ENCODE measurements around the gene ROBO1.
"Not testable (repeated sequence)": the region's sequence is repeated elsewhere in the genome, so short reads cannot be mapped to it uniquely, and the experiment has no call there.

Gene ROBO1

GRCh38 chr3:79551321-79551892 is 216.4 kb downstream of the ROBO1 start:
- no peak for DNase-seq (ENCODE audit: low read depth)

DNA sequence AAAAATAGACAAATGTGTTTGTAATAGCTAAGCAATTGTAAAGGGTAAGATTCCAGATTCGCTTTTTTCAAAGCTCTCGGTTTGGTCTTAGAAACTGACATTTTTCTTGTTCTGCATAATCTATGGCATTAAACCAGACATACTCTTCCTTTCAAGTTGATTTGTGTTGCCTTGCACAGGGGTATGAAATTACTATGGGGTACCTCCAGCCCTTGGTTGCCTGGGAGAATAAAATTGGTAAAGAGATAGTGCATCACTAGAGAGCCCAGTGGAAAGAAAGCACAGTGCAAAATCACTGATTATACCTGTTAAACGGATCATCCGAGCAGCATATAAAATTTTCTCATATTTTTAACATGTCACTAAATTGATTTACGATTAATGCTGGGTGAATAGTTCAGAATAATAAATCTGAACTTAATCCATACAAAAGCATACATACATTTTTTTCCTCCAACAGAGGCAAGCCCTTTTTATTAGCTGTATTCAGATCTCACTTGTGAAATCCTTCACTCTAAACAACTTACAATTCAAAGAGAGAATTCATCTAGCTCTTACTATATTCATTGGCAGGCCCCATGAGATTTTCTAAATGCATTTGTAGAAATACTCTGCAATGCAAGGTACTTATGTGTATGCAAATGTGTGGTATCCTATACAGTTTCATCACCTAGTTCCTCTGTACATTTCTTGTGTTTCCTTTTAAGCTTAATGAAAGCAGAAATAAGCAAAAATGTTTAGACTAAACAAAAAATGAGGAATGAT is 224.4 kb downstream of the ROBO1 start:
- no peak for DNase-seq (ENCODE audit: low read depth)

DNA sequence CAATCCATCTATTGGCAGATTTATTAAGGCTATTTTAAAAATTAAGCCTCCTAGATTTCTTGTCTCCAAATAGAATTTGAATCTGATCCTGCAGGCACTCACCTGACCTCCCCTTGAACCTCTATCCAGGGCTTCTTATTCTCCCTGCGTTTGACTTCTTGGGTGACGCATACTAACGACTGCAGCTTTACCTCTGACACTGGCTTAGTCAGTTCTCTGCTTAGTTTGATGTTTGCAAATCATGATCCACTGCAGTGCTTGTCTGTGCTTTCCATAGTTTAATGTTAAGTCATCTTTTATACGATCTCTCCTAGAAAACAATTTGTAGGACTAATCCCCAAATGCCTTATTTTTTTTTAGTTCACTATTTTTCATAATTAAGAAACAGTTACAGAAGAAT is 233.1 kb downstream of the ROBO1 start:
- no peak for DNase-seq (ENCODE audit: low read depth)

- no peak for DNase-seq (ENCODE audit: low read depth)
These were observed 236.1 kb downstream of the ROBO1 start for GRCh38 chr3:79531566-79532295.

GRCh38 chr3:79521221-79521848 is 246.5 kb downstream of the ROBO1 start:
- no peak for DNase-seq (ENCODE audit: low read depth)

DNA sequence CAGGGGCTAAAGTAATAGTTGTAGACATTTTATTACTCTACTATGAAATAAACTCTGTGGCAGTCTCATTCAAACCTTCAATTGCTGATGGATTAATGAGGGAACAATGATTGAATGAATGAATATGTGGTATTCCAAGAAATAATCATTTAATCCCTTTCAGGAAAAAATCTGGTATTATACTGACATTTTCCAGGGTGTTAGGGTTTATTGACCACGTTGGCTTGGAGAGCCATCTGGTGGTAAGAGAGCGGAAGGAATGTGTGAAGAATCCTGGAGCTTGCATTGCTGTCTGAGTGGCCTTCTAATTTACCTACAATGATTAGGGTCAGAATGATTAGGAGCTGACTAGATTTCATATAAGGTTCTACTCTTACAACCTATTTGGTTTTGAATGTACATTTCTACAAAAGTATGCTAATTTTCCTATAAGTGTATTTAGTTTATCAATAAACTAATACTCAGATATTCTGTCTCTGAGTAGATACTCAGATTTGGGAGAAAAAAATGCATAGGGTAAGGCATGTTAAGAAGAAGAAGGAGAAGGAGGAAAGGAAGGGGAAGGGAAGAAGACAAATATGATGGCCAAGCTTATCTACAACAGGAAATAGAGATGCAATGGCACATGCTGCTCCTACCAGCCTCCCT is 249.9 kb downstream of the ROBO1 start:
- DNase-seq (ENCODE audit: low read depth) = no peak

GRCh38 chr3:79516795-79517194 is 251.0 kb downstream of the ROBO1 start:
- no peak for DNase-seq (ENCODE audit: low read depth)

DNA sequence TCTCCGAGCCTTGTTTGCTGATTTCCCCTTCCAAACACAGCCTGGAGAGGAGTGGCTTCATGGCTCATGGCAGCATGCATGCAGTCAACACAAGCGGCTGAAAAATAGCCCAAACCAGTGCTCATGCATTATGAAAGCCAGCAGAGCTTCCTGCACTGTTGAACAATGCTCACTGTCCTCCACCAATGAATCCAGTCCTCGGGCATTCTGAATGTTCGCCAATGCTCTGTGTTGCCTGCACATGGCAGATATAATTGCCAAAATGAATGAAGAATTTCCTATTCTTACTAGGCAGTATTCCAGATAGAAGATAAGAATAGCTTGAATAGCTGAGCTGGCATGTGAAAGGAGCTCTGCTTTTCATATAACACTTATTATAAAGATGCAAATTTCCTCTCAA is 252.7 kb downstream of the ROBO1 start:
- no peak for DNase-seq (ENCODE audit: low read depth)

DNA sequence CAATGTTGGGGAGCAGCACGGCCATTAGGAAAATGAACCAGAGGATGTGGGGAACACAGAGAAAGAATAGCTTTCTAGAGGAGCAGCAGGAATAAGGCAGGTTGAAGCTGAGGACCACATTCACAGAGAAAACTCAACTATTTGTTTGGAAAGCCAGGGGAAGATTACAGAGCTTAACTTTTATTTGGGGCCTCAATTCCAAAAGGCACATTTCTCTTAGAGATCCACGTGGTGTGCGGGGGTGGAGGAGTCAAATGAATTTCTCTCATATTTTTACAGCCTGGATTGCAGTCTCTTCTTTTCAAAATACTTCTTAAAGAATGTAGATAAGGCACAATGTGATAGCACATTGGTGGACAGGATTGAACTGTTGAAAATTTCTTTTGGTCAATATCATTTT is 253.7 kb downstream of the ROBO1 start:
- no peak for DNase-seq (ENCODE audit: low read depth)

DNA sequence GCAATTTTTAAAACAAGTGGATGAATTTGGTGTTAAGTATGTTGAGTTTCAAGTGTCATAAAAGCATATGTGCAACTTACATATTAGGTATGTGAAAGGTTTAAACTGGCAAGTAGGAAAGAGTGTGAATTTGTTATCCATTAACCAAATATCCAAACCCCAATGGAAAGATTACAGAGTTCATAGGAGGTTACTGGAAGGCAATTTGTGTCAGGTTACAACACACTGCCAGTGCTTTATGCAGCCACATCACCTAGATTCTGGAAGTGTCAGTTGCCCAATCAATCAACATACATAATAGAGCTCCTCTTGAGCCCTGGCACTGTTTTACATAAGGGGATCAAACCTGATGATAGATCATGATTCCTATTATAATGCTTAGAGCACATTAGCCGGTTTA is 261.0 kb downstream of the ROBO1 start:
- DNase-seq (ENCODE audit: low read depth) = no peak

GRCh38 chr3:79502216-79502681 is 265.5 kb downstream of the ROBO1 start:
- DNase-seq (ENCODE audit: low read depth) = not testable (repeated sequence)

DNA sequence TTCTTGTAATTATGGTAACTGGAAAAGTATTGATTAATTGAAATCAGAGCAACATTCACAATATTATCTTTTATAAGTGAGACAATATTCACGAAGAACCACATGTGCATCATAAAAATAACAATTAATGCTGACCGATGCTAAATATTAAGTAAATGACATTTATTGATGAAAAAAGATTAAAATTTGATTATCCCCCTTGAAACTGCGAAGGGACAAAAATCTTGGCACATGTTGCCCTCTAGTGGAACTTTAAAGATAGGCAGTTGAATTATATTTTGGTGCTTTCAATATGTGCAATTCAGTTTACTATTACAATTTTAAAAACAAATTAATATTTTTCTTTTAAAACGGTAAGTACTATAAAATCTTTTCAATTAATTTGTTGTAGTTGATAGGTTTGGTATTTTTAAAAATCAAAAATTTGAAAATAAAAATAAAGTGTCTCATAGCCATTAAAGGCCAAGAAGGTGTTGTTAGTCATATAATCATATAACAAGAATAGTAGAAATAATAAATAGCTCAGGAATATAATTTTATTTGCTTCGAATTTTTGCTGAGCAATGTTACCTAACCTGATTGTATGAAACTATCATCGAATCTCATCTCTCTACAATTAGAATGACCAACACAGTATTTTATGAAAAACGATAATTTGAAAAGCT is 270.2 kb downstream of the ROBO1 start:
- no peak for DNase-seq (ENCODE audit: low read depth)

- DNase-seq (ENCODE audit: low read depth) = no peak
These were observed 276.7 kb downstream of the ROBO1 start for GRCh38 chr3:79491029-79491641.

DNA sequence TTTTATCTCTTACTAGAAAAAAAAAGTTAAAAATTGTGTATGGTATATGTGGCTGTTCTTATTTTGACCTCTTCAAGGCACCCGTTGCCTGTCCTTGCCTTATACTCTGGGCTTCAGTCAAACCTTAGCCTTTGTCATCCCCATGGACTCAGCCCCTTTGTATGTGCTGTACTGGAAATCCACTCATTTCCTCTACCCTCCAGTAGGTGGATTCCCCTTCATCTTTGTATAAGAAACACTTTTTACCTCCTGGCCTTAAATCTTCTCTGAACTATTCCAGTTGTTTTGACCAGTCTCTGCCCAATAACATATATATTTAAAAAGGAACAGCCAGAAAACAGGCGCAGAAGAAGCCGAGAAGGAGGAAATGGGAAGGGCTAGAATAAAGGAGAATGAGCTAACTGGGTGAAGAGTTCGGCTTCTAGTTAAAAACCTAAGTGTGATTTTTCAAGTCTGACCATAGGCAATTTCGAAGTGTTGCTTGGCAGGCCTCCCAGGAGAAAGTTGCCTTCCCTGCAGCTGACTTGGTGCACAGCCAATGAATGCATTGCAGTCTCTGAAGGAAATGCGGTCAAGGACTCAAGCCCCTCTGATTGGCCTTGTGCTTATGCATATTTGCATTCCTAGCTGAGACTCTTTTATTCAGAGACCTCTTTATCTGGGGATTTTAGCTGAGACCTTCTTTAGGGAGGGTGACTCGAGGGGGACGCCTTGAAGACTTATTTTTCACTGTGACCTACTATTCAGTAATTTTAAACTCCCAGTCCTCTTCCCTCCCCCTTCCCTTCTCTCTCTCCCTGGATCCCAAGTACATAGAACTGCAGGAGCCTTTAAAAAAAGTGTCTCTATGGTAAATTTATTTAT is 277.4 kb downstream of the ROBO1 start:
- no peak for DNase-seq (ENCODE audit: low read depth)

DNA sequence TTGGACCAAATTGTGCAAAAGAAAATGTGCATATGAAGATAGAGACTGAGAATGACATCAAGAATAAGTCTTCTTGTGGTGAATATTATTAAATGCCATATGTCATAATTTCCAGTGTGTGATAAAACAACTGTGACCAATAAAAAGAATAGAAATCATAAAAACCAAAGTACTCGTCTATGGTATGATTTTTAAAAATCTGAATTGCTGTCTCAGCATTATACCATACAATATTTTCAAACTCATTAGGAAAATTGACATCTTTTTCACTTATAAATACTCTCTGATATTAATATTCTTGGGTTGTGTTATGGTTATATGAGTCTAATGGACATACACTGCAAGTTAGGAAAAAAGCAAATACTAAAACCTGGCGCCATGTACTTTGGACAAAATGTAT is 279.4 kb downstream of the ROBO1 start:
- no peak for DNase-seq (ENCODE audit: low read depth)

DNA sequence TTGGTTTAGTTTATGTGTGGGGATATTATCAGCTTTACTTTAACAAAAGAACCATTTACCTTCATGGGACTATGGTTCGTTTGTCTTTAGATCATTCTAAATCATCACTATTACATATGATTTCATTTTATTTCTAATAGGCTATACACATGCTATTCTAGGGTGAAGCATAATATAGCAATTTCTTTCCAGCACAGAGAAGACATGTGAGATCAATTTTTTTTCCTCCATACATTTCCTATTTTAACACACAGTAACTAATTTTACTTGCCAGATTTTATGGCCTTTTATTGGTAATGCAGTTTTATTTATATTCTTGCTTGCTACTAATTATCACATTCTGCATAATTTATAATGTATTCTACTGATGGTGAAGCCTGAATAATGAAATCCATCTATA is 287.1 kb downstream of the ROBO1 start:
- no peak for DNase-seq (ENCODE audit: low read depth)

DNA sequence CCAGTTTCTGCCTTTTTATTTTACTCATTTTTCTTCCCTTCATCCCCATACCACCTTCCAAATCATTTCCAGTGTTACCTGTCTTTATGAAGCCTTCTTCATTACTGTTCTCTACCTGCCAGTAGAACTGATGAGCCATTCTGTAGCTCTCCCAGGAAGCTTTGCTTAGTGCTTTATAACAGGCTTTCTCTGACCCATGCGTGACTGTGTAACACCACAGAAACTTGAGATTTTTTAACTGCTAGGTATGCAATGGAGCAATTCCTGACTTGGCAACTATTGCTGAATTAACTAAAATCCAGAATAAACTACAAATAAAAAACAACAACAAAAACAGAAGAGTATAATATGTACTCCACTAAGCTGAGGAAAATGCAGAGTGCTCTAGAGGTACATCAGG is 289.2 kb downstream of the ROBO1 start:
- no peak for DNase-seq (ENCODE audit: low read depth)

GRCh38 chr3:79477242-79477641 is 290.6 kb downstream of the ROBO1 start:
- no peak for DNase-seq (ENCODE audit: low read depth)

DNA sequence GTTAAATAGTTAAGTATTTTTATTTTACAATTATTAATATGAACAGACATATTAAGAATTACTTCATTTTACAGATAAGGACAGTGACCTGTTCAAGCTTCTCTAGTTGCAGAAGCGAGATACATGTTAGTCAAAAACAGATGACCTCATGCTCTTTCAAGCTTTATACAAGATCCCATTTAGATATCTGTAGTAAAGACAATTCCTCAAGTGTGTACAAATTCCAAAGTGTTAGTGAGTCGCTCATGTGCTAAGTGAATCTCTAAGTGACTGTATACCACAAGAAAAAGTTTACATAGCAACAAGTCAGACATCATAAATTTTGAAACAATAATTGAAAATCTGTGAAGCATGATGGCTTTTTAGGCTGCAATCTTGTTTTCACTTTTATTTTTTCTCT is 293.8 kb downstream of the ROBO1 start:
- no peak for DNase-seq (ENCODE audit: low read depth)

- DNase-seq (ENCODE audit: low read depth) = no peak
These were observed 300.1 kb downstream of the ROBO1 start for GRCh38 chr3:79467721-79468120.

Measured in CMK (cell line).